BE2C (cell line): Measurements from ENCODE around the gene GPRIN1.

Experiments used
- DNase-seq: peaks from one replicate; pipeline ENCODE4 v3.0.0-alpha.2; 2020
- H3K27me3 ChIP-seq: fragments of 250-450 bp; sonication (Bioruptor Pico); 2 replicates; pipeline ENCODE4 v1.5.1; 2020; ENCODE audit warnings: mild to moderate bottlenecking
- H3K36me3 ChIP-seq: fragments of 250-450 bp; sonication (Bioruptor Pico); 2 replicates; pipeline ENCODE4 v1.5.1; 2020; ENCODE audit warnings: mild to moderate bottlenecking
- H3K4me1 ChIP-seq: fragments of 250-450 bp; sonication (Bioruptor Pico); 2 replicates; pipeline ENCODE4 v1.5.1; 2020
- H3K4me3 ChIP-seq: 2 replicates; pipeline ENCODE4 v1.5.1; 2011; ENCODE audit warnings: low read depth, low read length
- H3K9me3 ChIP-seq: fragments of 250-450 bp; sonication (Bioruptor Pico); 2 replicates; pipeline ENCODE4 v1.5.1; 2020
- TF ChIP-seq, protein P1 (sequence below): IDR thresholded peaks from 2 replicates; pipeline ENCODE4 v1.5.1; 2012; ENCODE audit warnings: mild to moderate bottlenecking, low read depth, low read length

The GPRIN1 gene

DNA sequence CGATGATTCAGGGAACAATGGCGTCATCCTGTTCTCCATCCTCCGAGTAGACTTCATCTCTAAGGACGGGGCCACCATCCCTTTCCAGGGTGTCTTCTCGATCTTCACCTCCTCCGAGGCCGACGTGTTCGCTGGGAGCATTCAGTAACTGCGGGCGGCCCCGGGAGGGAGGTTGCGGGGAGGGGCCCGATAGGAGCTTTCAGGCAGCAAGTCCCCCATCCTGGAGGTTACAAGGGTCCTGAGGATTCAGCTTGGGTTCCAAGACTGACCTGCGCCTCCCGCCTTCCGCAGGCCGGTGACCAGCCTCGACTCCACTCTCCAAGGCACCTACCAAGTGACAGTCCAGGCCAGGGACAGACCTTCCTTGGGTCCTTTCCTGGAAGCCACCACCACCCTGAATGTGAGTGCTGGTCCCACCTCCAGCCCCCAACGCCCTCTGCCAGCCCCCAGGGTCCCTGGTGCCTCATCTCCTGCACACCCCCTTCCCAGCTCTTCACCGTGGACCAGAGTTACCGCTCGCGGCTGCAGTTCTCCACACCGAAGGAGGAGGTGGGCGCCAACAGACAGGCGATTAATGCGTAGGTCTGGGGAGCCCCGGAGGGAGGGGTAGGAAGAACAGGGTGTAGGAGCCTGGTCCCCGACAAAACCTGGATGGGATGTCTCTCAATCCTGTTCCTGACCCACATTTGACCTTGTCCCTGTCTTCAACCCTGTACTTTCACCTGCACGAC lies 20.8 kb downstream of the GPRIN1 start:
- Histone ChIP-seq H3K36me3 (no peaks in the 10 kb centered on the region; the same call in 1 of the 2 replicates), H3K27me3 (no peaks in the 10 kb centered on the region), H3K4me1 (no peaks in the 10 kb centered on the region), H3K9me3 (no peaks in the 10 kb centered on the region), H3K4me3 (no peak overlapping the region)
- TF ChIP-seq, protein P1, sequence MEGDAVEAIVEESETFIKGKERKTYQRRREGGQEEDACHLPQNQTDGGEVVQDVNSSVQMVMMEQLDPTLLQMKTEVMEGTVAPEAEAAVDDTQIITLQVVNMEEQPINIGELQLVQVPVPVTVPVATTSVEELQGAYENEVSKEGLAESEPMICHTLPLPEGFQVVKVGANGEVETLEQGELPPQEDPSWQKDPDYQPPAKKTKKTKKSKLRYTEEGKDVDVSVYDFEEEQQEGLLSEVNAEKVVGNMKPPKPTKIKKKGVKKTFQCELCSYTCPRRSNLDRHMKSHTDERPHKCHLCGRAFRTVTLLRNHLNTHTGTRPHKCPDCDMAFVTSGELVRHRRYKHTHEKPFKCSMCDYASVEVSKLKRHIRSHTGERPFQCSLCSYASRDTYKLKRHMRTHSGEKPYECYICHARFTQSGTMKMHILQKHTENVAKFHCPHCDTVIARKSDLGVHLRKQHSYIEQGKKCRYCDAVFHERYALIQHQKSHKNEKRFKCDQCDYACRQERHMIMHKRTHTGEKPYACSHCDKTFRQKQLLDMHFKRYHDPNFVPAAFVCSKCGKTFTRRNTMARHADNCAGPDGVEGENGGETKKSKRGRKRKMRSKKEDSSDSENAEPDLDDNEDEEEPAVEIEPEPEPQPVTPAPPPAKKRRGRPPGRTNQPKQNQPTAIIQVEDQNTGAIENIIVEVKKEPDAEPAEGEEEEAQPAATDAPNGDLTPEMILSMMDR, result no peak
- no peak for DNase-seq

DNA sequence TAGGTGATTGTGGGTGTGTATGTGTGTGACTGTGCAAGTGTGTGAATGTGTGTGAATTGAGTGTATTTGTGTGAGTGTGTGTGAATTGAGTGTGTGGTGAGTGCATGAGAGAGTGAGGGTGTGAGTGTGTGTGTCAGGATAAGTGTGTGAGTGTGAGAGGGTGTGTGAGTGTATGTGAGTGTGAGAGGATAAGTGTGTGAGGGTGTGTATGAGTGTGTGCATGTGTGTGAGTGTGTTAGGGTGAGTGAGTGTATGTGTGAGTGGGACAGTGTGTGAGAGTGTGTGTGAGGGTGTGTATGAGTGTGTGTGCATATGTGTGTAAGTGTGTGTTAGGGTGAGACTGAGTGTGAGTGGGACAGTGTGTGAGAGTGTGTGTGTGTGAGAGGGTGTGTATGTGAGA lies 21.7 kb downstream of the GPRIN1 start:
- Histone ChIP-seq H3K4me1 (no peaks in the 10 kb centered on the region), H3K9me3 (no peaks in the 10 kb centered on the region), H3K36me3 (no peaks in the 10 kb centered on the region; the same call in 1 of the 2 replicates), H3K4me3 (no peak overlapping the region), H3K27me3 (no peaks in the 10 kb centered on the region)
- DNase-seq, result no peak
- TF ChIP-seq, protein P1, result no peak

DNA sequence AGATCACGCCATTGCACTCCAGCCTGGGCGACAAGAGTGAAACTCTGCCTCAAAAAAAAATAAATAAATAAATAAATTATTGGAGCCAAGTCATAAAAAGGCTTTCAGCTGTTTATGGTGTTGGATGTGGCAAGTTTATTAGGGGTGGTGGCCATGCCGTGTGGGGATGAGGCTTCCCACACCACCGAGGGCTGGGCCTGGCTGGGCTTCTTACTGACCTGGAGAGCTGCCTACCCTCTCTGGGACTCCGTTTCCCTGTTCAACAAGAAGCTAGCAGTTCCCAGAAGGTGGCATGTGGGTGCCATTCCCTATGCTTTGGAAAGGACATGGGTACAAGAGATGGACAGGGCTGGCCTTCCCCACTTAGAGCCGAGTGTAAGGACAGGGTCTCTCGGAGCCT lies 22.6 kb downstream of the GPRIN1 start:
- Histone ChIP-seq H3K9me3 (no peaks in the 10 kb centered on the region), H3K27me3 (no peaks in the 10 kb centered on the region), H3K4me3 (no peak overlapping the region), H3K36me3 (no peaks in the 10 kb centered on the region; the same call in 1 of the 2 replicates), H3K4me1 (no peaks in the 10 kb centered on the region)
- DNase-seq, result no peak
- TF ChIP-seq, protein P1, result no peak

DNA sequence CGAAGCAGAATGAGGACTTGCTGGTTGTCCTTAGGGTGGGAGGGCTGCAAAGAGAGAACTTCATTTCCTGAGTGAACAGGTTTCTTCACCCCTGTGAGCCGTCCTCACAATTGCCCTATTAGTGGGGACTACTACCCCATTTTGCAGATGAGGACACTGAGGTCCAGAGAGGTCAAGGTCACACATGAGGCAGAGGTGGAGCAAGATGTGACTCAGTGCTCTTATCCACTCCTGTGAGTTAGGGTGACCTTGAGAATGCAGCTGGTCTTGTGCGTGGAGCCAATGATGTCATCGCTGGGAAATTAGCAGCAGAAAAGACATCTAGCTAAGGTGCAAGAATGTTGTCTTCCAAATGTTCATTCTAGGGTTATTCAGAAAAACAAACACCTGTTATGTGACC lies 26.9 kb downstream of the GPRIN1 start:
- DNase-seq, result no peak
- no peaks in the 10 kb centered on the region for H3K4me1 ChIP-seq
- H3K4me3 ChIP-seq, result no peak overlapping the region
- H3K27me3 ChIP-seq, result no peaks in the 10 kb centered on the region
- TF ChIP-seq, protein P1, result no peak
- no peaks in the 10 kb centered on the region for H3K9me3 ChIP-seq
- H3K36me3 ChIP-seq, result no peaks in the 10 kb centered on the region

DNA sequence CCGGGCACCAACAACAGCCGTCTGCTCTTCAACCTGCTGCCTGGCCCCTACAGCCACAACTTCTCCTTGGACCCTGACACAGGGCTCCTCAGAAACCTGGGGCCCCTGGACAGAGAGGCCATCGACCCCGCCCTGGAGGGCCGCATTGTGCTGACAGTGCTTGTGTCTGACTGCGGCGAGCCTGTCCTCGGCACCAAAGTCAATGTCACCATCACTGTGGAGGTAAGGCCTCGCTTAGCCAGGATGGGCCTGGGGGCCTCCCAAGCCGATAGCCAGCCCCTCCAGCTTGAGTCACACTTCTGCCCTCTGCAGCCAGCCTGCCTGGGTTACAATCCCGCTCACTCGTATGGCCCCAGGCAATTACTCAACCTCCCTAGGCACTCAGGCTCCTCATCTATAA lies 28.6 kb downstream of the GPRIN1 start:
- Histone ChIP-seq H3K27me3 (no peaks in the 10 kb centered on the region), H3K4me1 (no peaks in the 10 kb centered on the region), H3K36me3 (no peaks in the 10 kb centered on the region), H3K9me3 (no peaks in the 10 kb centered on the region), H3K4me3 (no peak overlapping the region)
- TF ChIP-seq, protein P1, result no peak
- DNase-seq, result no peak

DNA sequence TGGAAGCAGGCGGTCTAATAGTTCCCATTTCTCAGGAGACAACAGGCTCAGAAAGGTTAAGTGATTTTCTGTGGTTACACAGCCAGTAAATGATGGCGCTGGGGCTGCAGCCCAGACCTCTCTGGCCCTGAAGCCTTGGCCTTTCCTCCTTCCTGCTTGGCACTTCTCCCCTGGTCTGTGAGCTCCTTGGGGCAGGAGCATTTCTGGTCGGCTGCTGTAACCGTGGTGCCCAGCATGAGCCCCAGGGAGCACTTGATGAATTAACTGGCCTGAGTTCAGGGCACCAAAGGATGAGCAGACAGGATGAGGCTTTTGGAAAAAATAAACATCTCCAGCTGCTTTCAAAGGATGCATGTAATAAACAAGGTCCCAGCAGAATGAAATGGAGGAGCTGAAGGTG lies 30.6 kb downstream of the GPRIN1 start:
- Histone ChIP-seq H3K4me1 (no peaks in the 10 kb centered on the region), H3K9me3 (no peaks in the 10 kb centered on the region), H3K4me3 (no peak overlapping the region), H3K36me3 (no peaks in the 10 kb centered on the region), H3K27me3 (no peaks in the 10 kb centered on the region)
- no peak for DNase-seq
- TF ChIP-seq, protein P1, result no peak
